Caco-2 (cell line): Measurements from ENCODE around the gene DBX1. TPM values are rescaled to one million over a fixed set of nuclear protein-coding genes. Genes with fewer than 3 reads are reported as not detected.

Experiments used
- Bru-seq: library from RNA; stranded (reverse); fragments of 400-500 nt; gene quantifications from one replicate; lab custom pipeline; 2021; lab: Mats Ljungman, UMichigan
- BruChase-seq, 2 experiments: library from RNA; stranded (reverse); fragments of 400-500 nt; gene quantifications; one replicate each; lab custom pipeline; 2021; lab: Mats Ljungman, UMichigan
- BruUV-seq: library from RNA; stranded (reverse); fragments of 400-500 nt; replicated peaks from 2 replicates; lab custom pipeline; 2021; lab: Mats Ljungman, UMichigan
- CTCF ChIA-PET: fragments of 300-600 bp; sonication (Branson Sonifier 250); formaldehyde crosslinking; loops from one replicate; lab custom pipeline; 2022; ENCODE audit warnings: antibody characterized with exemption; lab: Charles Lee
- POLR2A ChIA-PET: fragments of 300-600 bp; sonication (Branson Sonifier 250); formaldehyde crosslinking; loops from one replicate; lab custom pipeline; 2022; ENCODE audit warnings: antibody characterized with exemption; lab: Charles Lee
- DNase-seq, 2 experiments: peaks; one replicate each; pipeline versions ENCODE4 v3.0.0 to v3.0.0-alpha.2; 2020 to 2022
- H3K27me3 ChIP-seq: replicated peaks from 2 replicates; pipeline ENCODE4 v1.6.0; 2011; ENCODE audit warnings: low read length; ENCODE audit not compliant: control insufficient read depth, insufficient read depth
- H3K36me3 ChIP-seq: 2 replicates; pipeline ENCODE4 v1.5.1; 2011; ENCODE audit warnings: low read length; ENCODE audit not compliant: control insufficient read depth, insufficient read depth
- H3K4me1 ChIP-seq: fragments of 250-450 bp; sonication (Bioruptor Pico); 2 replicates; pipeline ENCODE4 v1.5.1; 2020; ENCODE audit warnings: mild to moderate bottlenecking
- H3K4me3 ChIP-seq: 2 replicates; pipeline ENCODE4 v1.5.1; 2011; ENCODE audit warnings: low read depth, mild to moderate bottlenecking, control low read depth, low read length
- H3K9me3 ChIP-seq: fragments of 250-450 bp; sonication (Bioruptor Pico); 2 replicates; pipeline ENCODE4 v1.5.1; 2020; ENCODE audit warnings: mild to moderate bottlenecking, moderate library complexity
- H3K27ac Mint-ChIP-seq: one replicate; pipeline ENCODE4 v1.8.0; 2022; ENCODE audit warnings: mixed read lengths; ENCODE audit not compliant: unreplicated experiment
- H3K27me3 Mint-ChIP-seq: one replicate; pipeline ENCODE4 v1.8.0; 2022; ENCODE audit warnings: mixed read lengths; ENCODE audit not compliant: insufficient read depth, unreplicated experiment
- H3K36me3 Mint-ChIP-seq: one replicate; pipeline ENCODE4 v1.8.0; 2022; ENCODE audit warnings: mild to moderate bottlenecking, mixed read lengths; ENCODE audit not compliant: insufficient read depth, unreplicated experiment
- H3K4me1 Mint-ChIP-seq: one replicate; pipeline ENCODE4 v1.8.0; 2022; ENCODE audit warnings: low read depth, mixed read lengths; ENCODE audit not compliant: unreplicated experiment
- H3K4me3 Mint-ChIP-seq: one replicate; pipeline ENCODE4 v1.8.0; 2022; ENCODE audit warnings: mild to moderate bottlenecking, moderate library complexity, mixed read lengths; ENCODE audit not compliant: unreplicated experiment
- H3K9me3 Mint-ChIP-seq: one replicate; pipeline ENCODE4 v1.8.0; 2022; ENCODE audit warnings: mixed read lengths; ENCODE audit not compliant: unreplicated experiment
- intact Hi-C: fragments of 100-400 bp; cut with micrococcal nuclease; formaldehyde crosslinking; loops from one replicate; pipeline ENCODE4 v1.10.0; 2022; ENCODE audit not compliant: unreplicated experiment
- long read RNA-seq: library from polyadenylated mRNA; stranded (forward); transcript quantifications from one replicate; pipeline ENCODE4 v2.0.0, GENCODE V29; 2022
- total RNA-seq: library from RNA; stranded (reverse); gene quantifications from 2 replicates; pipeline ENCODE4 v1.2.3, GENCODE V29; 2022
- TF ChIP-seq, protein P1 (sequence below), 2 experiments: fragments of 200-600 bp in 1 of 2; IDR thresholded peaks; 1 replicate in 1 of 2; 2 replicates in 1 of 2; pipeline versions ENCODE4 v1.5.1 to v1.8.0; 2011 to 2022; ENCODE audit warnings: antibody characterized with exemption in 1 of 2, control low read depth in 1 of 2, inconsistent platforms in 1 of 2, low read depth in 1 of 2, low read length in 1 of 2, mild to moderate bottlenecking in 1 of 2, moderate library complexity in 1 of 2; ENCODE audit not compliant: insufficient read depth in 1 of 2, severe bottlenecking in 1 of 2, unreplicated experiment in 1 of 2

DBX1 gene, protein sequence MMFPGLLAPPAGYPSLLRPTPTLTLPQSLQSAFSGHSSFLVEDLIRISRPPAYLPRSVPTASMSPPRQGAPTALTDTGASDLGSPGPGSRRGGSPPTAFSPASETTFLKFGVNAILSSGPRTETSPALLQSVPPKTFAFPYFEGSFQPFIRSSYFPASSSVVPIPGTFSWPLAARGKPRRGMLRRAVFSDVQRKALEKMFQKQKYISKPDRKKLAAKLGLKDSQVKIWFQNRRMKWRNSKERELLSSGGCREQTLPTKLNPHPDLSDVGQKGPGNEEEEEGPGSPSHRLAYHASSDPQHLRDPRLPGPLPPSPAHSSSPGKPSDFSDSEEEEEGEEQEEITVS
- not detected in 2 replicates for total RNA-seq
- Bru-seq, nascent RNA: percentile 4 among the genes with signal in this experiment
- BruChase-seq, experiment 1, labeled RNA remaining after a 2-hour chase: not detected
- BruChase-seq, experiment 2, labeled RNA remaining after a 6-hour chase: not detected
- long read RNA-seq: 0 reads

DNA sequence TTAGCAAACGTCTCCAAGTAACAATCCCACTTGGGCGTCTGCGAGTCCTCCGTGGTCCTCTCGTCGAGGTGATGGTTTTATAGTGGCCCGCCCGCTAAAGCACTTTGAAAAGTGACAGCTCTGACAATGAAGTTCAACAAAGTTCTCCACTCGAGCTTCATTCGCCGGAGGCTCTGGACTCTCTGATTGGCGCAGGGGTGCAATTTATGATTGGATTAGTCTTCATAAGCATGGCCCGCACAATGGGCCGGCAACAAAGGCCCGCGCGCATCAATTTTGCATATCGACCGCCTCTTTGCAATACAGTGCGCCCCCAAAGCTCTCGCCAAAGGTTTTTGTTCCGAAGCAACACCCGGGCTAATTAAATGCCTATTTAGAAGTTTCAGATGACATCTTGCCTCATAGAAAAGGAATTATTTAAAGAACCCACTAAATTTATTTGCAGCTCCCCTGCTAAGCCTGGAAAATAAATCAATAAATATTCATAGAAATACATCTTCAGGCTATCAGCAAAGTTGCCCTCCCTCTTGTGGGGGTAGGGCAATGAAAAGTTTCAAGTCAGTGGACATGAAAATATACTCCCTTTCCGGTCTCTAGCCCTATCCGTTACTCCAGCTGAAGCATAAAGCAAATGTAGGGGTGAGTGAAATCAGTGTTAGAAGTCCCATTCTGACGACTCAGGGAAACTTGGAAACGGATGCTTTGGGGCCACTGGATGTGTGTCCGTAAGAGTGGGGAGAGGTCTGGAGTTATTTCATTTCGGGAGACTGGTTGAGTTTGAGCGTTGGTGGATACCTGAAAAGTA is at the start of gene DBX1:
TSS of gene DBX1 (minus strand) at position 51 of the 805 bp plus-strand sequence. CDS start 151 bp downstream, outside the sequence.
- DNase-seq: no peak
- ChIA-PET CTCF (no interaction called here), POLR2A (no interaction called here)
- TF ChIP-seq, protein P1, sequence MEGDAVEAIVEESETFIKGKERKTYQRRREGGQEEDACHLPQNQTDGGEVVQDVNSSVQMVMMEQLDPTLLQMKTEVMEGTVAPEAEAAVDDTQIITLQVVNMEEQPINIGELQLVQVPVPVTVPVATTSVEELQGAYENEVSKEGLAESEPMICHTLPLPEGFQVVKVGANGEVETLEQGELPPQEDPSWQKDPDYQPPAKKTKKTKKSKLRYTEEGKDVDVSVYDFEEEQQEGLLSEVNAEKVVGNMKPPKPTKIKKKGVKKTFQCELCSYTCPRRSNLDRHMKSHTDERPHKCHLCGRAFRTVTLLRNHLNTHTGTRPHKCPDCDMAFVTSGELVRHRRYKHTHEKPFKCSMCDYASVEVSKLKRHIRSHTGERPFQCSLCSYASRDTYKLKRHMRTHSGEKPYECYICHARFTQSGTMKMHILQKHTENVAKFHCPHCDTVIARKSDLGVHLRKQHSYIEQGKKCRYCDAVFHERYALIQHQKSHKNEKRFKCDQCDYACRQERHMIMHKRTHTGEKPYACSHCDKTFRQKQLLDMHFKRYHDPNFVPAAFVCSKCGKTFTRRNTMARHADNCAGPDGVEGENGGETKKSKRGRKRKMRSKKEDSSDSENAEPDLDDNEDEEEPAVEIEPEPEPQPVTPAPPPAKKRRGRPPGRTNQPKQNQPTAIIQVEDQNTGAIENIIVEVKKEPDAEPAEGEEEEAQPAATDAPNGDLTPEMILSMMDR (IDR thresholded peaks at IDR 0.05; ENCODE audit: insufficient read depth in 1 of 2, low read depth in 1 of 2, low read length in 1 of 2, severe bottlenecking in 1 of 2, unreplicated experiment in 1 of 2): no peak
- no peaks in the 10 kb centered on the region for H3K4me1 ChIP-seq
- BruUV-seq: no TSS peak
- Mint-ChIP-seq H3K4me1 (peaks cover 5% of the 10 kb centered on the region), H3K9me3 (no peaks in the 10 kb centered on the region), H3K27me3 (peaks cover 65% of the 10 kb centered on the region), H3K36me3 (no peaks in the 10 kb centered on the region), H3K4me3 (no peak within 1 kb of the TSS), H3K27ac (no peak within 1 kb of the TSS)
- intact Hi-C loops: no loop called here
- H3K36me3 ChIP-seq: no peaks in the 10 kb centered on the region
- H3K4me3 ChIP-seq: no peak within 1 kb of the TSS
- H3K27me3 ChIP-seq: no peaks in the 10 kb centered on the region
- H3K9me3 ChIP-seq: no peaks in the 10 kb centered on the region

DNA sequence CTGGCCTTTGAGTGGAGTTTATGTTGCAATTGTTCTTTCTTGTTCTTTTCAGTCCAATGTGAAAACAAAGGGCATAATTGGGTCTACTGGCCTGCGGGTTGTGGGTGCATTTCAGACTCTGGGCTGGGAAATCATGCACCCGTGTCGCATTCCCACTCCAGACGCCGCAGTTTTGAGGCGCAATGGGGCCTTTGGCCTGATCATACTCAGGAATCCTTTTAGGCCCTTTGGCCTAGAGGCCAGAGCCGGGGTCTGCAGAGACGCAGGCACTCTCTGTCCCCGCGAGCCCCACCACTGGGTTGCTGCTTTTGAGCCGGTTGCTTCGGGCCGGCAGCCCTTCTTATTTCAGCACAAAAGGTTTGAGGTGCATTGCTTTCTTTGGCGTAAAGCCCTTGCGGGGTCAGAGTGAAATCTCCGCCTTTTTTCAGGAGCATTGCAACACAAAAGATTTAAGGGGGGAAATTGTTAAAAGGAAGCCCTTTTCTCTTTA is 48.4 kb upstream of the DBX1 start:
- H3K27me3 Mint-ChIP-seq: peaks cover 20% of the 10 kb centered on the region
- H3K4me1 Mint-ChIP-seq: no peaks in the 10 kb centered on the region
- Histone ChIP-seq H3K9me3 (no peaks in the 10 kb centered on the region), H3K4me1 (no peaks in the 10 kb centered on the region), H3K36me3 (no peaks in the 10 kb centered on the region), H3K27me3 (no peaks in the 10 kb centered on the region), H3K4me3 (no peak overlapping the region)
- no TSS peak for BruUV-seq
- CTCF ChIA-PET: no interaction called here
- TF ChIP-seq, protein P1 (IDR thresholded peaks at IDR 0.05; ENCODE audit: insufficient read depth in 1 of 2, low read depth in 1 of 2, low read length in 1 of 2, severe bottlenecking in 1 of 2, unreplicated experiment in 1 of 2): no peak
- POLR2A ChIA-PET: no interaction called here
- no peak overlapping the region for H3K27ac Mint-ChIP-seq
- H3K9me3 Mint-ChIP-seq: no peaks in the 10 kb centered on the region
- H3K4me3 Mint-ChIP-seq: no peak overlapping the region
- H3K36me3 Mint-ChIP-seq: no peaks in the 10 kb centered on the region
- intact Hi-C loops: no loop called here
- DNase-seq: no peak
